Upper lobe of right lung (tissue), 1 donor: ENCODE results near the gene ARFIP1. TPM values are rescaled to one million over a fixed set of nuclear protein-coding genes. Genes with fewer than 3 reads are reported as not detected.

Experiments used
- ATAC-seq: fragments of 200-7000 bp; cut with Tn5 transposase; one replicate; pipeline ENCODE4 v1.9.1; 2020; ENCODE audit warnings: mild to moderate bottlenecking, moderate library complexity
- DNase-seq: peaks from one replicate; pipeline ENCODE4 v3.0.0-alpha.2; 2020
- H3K27ac ChIP-seq: fragments of 200-600 bp; one replicate; pipeline ENCODE4 v1.8.0; 2022
- H3K27me3 ChIP-seq: fragments of 200-600 bp; one replicate; pipeline ENCODE4 v1.8.0; 2022; ENCODE audit warnings: mild to moderate bottlenecking
- H3K36me3 ChIP-seq: fragments of 200-600 bp; one replicate; pipeline ENCODE4 v1.8.0; 2022
- H3K4me1 ChIP-seq: fragments of 200-600 bp; one replicate; pipeline ENCODE4 v1.8.0; 2022
- H3K4me3 ChIP-seq: fragments of 200-600 bp; one replicate; pipeline ENCODE4 v1.8.0; 2022; ENCODE audit warnings: mild to moderate bottlenecking
- H3K9me3 ChIP-seq: fragments of 200-600 bp; one replicate; pipeline ENCODE4 v1.8.0; 2022
- intact Hi-C: fragments of 100-400 bp; cut with DNase I; formaldehyde crosslinking; loops from one replicate; pipeline ENCODE4 v1.11.0; 2022
- total RNA-seq: library from RNA; stranded (reverse); fragmentation: NEBNext Ultra II Directional; extraction: Animal tissue kit (Norgen Biotek cat#: 25700); gene quantifications from one replicate; pipeline ENCODE4 v1.2.1, GENCODE V29; 2021
- TF ChIP-seq, protein P1 (sequence below): fragments of 200-600 bp; IDR thresholded peaks from one replicate; pipeline ENCODE4 v1.8.0; 2022; ENCODE audit warnings: antibody characterized with exemption
- donor health status: DM: no; HTN: yes; CAD: no; lungs with severe emphysema.

The ARFIP1 gene
- total RNA-seq, 1 donor from 2014 or later: 29.3 TPM

GRCh38 chr4:152807294-152807829 lies 27.6 kb downstream of the ARFIP1 start:
- Histone ChIP-seq H3K27me3 (no peaks in the 10 kb centered on the region), H3K4me1 (no peaks in the 10 kb centered on the region), H3K27ac (no peak overlapping the region), H3K36me3 (no peaks in the 10 kb centered on the region), H3K9me3 (no peaks in the 10 kb centered on the region), H3K4me3 (no peak overlapping the region)
- TF ChIP-seq, protein P1, sequence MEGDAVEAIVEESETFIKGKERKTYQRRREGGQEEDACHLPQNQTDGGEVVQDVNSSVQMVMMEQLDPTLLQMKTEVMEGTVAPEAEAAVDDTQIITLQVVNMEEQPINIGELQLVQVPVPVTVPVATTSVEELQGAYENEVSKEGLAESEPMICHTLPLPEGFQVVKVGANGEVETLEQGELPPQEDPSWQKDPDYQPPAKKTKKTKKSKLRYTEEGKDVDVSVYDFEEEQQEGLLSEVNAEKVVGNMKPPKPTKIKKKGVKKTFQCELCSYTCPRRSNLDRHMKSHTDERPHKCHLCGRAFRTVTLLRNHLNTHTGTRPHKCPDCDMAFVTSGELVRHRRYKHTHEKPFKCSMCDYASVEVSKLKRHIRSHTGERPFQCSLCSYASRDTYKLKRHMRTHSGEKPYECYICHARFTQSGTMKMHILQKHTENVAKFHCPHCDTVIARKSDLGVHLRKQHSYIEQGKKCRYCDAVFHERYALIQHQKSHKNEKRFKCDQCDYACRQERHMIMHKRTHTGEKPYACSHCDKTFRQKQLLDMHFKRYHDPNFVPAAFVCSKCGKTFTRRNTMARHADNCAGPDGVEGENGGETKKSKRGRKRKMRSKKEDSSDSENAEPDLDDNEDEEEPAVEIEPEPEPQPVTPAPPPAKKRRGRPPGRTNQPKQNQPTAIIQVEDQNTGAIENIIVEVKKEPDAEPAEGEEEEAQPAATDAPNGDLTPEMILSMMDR: no peak
- intact Hi-C loops: no loop called here
- DNase-seq (no peak), ATAC-seq (no peak)

GRCh38 chr4:152808670-152809069 lies 28.9 kb downstream of the ARFIP1 start:
- DNase-seq (no peak), ATAC-seq (no peak)
- TF ChIP-seq, protein P1: no peak
- H3K4me3 ChIP-seq: no peak overlapping the region
- no peaks in the 10 kb centered on the region for H3K4me1 ChIP-seq
- H3K36me3 ChIP-seq: no peaks in the 10 kb centered on the region
- H3K27me3 ChIP-seq: no peaks in the 10 kb centered on the region
- H3K27ac ChIP-seq: no peak overlapping the region
- intact Hi-C loops: no loop called here
- no peaks in the 10 kb centered on the region for H3K9me3 ChIP-seq

DNA sequence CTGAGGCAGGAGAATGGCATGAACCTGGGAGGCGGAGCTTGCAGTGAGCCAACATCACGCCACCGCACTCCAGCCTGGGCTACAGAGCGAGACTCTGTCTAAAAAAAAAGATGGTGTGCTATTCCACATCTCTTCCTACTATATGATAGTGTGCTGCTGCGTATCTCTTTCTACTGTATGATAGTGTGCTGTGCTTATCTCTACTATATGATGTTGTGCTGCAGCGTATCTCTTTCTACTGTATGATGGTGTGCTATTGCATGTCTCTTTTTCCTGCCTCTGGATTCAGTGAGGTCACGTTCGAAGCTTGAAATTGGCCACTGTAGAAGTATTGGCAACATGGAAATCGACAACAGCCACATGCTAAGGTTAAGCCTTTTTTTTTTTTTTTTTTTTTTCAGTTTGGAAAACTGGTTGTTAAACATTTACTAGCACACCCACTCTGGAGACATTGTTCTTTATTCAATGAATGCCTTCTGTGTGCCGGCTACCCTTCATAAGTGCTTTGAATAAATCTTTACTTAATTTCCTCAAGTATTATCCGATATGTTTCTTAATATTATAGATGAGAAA lies 31.0 kb downstream of the ARFIP1 start:
- ATAC-seq (no peak), DNase-seq (no peak)
- TF ChIP-seq, protein P1: no peak
- Histone ChIP-seq H3K9me3 (no peaks in the 10 kb centered on the region), H3K36me3 (no peaks in the 10 kb centered on the region), H3K27me3 (no peaks in the 10 kb centered on the region), H3K4me1 (no peaks in the 10 kb centered on the region), H3K27ac (no peak overlapping the region), H3K4me3 (no peak overlapping the region)
- intact Hi-C loops: no loop called here

DNA sequence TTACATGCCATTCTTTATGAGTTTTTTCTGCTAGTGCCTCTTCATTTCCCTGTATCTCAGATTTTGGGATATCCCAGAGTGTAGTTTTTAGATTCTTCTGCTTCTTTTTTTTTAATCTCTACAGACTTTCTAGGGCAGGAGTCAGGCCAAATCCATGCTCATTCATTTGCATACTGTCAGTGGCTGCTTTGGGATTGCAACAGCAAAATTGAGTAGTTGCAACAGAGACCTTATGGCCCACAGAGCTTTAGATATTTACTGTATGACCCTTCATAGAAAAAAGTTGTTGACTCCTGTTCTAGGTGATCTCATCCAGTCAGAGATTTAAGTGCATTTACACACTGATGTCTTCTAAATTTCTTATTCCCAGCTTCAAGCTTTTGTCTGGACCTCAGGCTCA lies 35.3 kb downstream of the ARFIP1 start:
- H3K36me3 ChIP-seq: no peaks in the 10 kb centered on the region
- no peaks in the 10 kb centered on the region for H3K9me3 ChIP-seq
- H3K27me3 ChIP-seq: no peaks in the 10 kb centered on the region
- no peak overlapping the region for H3K4me3 ChIP-seq
- DNase-seq: no peak
- TF ChIP-seq, protein P1: no peak
- no peak overlapping the region for H3K27ac ChIP-seq
- ATAC-seq: peak; percentile 69
- intact Hi-C loops: no loop called here
- peaks cover 5% of the 10 kb centered on the region for H3K4me1 ChIP-seq

DNA sequence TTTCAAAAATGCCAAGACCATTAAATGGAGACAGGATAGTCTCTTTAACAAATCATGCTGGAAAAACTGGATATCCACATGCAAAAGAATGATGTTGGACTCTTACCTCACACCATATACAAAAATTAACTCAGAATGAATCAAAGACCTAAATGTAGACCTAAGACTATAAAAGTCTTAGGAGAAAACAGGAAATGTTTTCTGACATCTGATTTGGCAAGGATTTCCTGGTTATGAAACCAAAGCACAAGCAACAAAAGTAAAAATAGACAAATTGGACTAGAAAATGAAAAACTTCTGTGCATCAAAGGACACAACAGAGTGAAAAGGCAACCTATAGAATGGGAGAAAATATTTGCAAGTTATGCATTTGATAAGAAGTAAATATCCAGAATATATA lies 37.6 kb downstream of the ARFIP1 start:
- no peaks in the 10 kb centered on the region for H3K9me3 ChIP-seq
- H3K36me3 ChIP-seq: no peaks in the 10 kb centered on the region
- no peak for ATAC-seq
- H3K4me3 ChIP-seq: no peak overlapping the region
- no peak for DNase-seq
- no peak overlapping the region for H3K27ac ChIP-seq
- H3K27me3 ChIP-seq: no peaks in the 10 kb centered on the region
- peaks cover 5% of the 10 kb centered on the region for H3K4me1 ChIP-seq
- intact Hi-C loops: no loop called here
- TF ChIP-seq, protein P1: no peak
